Stimulated activated CD8-positive, alpha-beta memory T cell treated with anti-CD3 and anti-CD28 coated beads, Interleukin-2, amount 100 ng/mL, for 1 hour (primary cell): ENCODE results near the gene HOXB13.
"Not testable (repeated sequence)": the region's sequence is repeated elsewhere in the genome, so short reads cannot be mapped to it uniquely, and the experiment has no call there.

Experiments
- DNase-seq, 2 donors: peaks; one replicate each; pipeline ENCODE4 v3.0.0-alpha.2; 2020; ENCODE audit warnings: low read depth in 2 of 2

The HOXB13 gene

GRCh38 chr17:48726114-48726915 is 2.2 kb downstream of the HOXB13 start:
- DNase-seq: no peak

GRCh38 chr17:48725288-48726064 is 3.1 kb downstream of the HOXB13 start:
- DNase-seq: no peak

- no peak for DNase-seq
These were observed 3.6 kb downstream of the HOXB13 start for GRCh38 chr17:48725004-48725287.

- peak; percentile 40 to 65 for DNase-seq
These were observed 4.1 kb downstream of the HOXB13 start for GRCh38 chr17:48724251-48725003.

- no peak for DNase-seq
These were observed 4.9 kb downstream of the HOXB13 start for GRCh38 chr17:48723423-48724250.

GRCh38 chr17:48722915-48723422 is 5.6 kb downstream of the HOXB13 start, which contains the start of gene PRAC2:
Gene PRAC2, plus strand, starts transcription at chr17:48723185. Its CDS starts 1,226 bp downstream, at chr17:48724411.
- DNase-seq: no peak

GRCh38 chr17:48722201-48722907 is 6.2 kb downstream of the HOXB13 start, which contains the start of gene PRAC1:
Gene PRAC1, minus strand, starts transcription at chr17:48722518. Its CDS starts 126 bp downstream, at chr17:48722392.
- DNase-seq: no peak

GRCh38 chr17:48721009-48721402 is 7.5 kb downstream of the HOXB13 start:
- no peak for DNase-seq

- DNase-seq: no peak
These were observed 8.1 kb downstream of the HOXB13 start for GRCh38 chr17:48720266-48721008.

- DNase-seq: no peak
These were observed 8.8 kb downstream of the HOXB13 start for GRCh38 chr17:48719642-48720265.

- no peak for DNase-seq
These were observed 9.5 kb downstream of the HOXB13 start for GRCh38 chr17:48718761-48719641.

- DNase-seq: no peak
These were observed 10.3 kb downstream of the HOXB13 start for GRCh38 chr17:48718227-48718760.

- no peak for DNase-seq
These were observed 11.0 kb downstream of the HOXB13 start for GRCh38 chr17:48717367-48718226.

- DNase-seq: not testable (repeated sequence)
These were observed 12.0 kb downstream of the HOXB13 start for GRCh38 chr17:48716549-48716948.

- no peak for DNase-seq
These were observed 12.8 kb downstream of the HOXB13 start for GRCh38 chr17:48715496-48716399.

GRCh38 chr17:48711128-48711527 is 17.4 kb downstream of the HOXB13 start:
- DNase-seq: no peak
